Dedifferentiated amniotic fluid mesenchymal stem cell (primary cell): Measurements from ENCODE around the gene APIP.

ENCODE experiments used
- DNase-seq: peaks from one replicate; pipeline ENCODE4 v3.0.0-alpha.2; 2016; ENCODE audit errors: extremely low spot score

APIP gene, protein sequence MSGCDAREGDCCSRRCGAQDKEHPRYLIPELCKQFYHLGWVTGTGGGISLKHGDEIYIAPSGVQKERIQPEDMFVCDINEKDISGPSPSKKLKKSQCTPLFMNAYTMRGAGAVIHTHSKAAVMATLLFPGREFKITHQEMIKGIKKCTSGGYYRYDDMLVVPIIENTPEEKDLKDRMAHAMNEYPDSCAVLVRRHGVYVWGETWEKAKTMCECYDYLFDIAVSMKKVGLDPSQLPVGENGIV

DNA sequence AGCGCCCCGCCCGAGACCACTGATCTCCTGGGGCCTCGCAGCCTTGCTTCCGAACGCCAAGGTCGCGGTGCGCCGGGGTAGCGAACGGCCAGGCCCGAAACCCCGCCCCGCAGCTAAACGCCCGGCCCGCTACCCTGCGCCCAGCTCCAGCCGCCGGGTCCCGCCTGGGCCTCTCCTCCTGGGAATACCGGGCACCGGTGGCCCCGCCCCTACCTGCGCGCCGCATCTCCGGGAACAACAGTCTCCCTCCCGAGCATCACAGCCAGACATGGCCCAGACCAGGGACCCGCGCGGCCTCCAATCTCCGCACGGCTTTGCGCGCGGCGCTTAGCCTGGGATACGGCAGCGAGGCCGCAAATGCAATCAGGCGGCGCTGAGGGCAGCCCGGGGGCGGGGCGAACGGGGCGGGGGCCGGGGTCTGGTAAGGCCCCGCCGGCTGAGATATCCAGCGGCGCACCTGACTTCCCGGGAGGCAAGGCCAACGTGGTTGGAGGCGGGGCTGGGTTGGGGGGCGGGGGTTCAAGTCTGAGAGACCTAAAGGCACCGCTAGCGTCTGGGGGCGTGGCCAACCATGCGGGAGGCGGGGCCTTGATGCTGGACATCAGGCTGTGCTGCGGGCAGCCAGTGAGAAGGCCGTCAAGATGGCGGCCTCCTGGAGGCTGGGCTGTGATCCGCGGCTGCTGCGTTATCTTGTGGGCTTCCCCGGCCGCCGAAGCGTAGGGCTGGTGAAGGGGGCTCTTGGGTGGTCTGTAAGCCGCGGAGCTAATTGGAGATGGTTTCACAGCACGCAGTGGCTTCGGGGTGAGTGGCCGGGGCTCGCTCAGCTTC lies at the start of gene APIP, which contains the start of gene PDHX:
Gene APIP (minus strand): TSS at position 365 of the 828 bp plus-strand sequence. CDS start 95 bp downstream, at position 270.
Gene PDHX (plus strand): TSS at position 604 of the 828 bp plus-strand sequence. CDS start 38 bp downstream, at position 642.
- DNase-seq = peak; percentile 98

DNA sequence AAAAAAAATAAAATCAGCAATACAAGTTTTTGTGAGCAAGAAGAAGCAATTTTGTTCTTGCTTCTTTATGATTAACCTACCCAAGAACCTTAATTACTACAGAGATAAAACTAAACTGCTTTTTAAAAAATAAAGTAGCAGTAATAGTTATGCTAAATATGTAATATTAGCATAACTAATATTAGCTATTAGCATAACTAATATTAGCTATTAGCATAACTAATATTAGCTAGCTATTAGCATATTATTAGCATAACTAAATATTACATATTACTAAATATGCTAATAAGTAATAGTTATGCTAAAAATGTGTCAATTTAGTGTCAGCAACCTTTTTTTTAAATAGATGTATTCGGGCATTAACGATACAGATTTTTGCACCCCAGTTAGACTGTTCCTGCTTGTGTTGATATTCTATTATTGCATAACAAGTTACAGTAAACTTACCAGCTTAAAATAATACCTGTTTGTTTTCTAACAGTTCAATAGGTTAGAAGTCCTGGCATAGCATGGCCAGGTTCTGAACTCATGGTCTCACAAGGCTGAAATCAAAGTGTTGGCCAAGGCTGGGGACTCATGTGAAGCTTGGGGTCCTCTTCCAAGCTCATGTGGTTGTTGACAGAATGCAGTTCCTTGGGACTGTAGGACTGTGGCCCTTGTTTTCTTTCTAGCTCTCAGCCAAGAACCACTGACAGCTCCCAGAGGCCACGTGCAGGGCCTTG lies 48.6 kb upstream of the APIP start:
- DNase-seq = no peak

DNA sequence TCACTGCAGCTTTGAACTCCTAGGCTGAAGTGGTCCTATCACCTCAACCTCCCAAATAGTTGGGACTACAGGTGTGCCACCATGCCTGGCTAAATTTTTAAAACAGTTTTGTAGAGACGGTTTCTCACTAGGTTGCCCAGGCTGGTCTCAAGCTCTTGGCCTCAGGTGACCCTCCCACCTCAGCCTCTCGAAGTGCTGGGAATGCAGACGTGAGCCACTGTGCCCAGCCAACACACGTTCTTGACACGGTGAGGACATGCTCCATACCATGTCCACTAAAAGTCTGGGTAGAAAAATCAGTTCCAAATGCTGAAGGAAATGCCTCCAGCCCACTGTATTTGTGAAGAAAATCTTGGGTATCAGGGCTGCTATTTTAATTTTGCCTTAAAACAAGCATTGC lies 47.2 kb upstream of the APIP start:
- DNase-seq = no peak

DNA sequence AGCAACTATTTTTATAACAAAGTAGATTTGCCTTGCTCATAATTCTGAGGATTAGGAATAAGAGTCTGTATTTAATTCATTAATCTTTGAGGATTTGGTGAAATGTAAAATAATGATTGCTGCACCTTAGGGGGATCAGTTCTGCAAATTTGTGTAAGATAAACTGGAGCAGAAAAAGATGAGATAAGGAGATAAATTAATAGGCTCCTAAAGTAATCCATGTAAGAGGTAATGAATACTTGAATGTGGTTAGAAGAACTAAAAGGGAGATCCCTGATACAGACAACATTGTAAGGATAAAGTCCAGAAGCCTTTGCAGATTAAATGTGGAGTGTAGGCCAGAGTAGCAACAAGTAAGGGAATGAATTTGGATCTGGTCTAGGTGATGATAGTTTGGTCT lies 45.9 kb upstream of the APIP start:
- DNase-seq = no peak

DNA sequence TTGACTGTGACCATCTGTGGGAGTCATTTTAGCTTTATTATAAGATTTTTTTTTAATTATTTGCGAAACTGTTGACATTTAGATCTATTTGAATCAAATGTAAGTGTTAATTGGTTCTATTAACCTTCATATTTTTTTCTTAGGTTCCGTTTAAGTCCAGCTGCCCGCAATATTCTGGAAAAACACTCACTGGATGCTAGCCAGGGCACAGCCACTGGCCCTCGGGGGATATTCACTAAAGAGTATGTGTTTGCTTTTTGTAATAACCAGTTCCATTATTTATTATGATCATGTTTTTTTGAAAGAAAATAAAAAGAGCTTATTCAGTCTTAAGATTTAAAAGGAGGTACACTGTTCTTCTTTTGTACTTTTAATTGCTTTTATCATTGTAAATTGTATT lies 44.1 kb upstream of the APIP start:
- no peak for DNase-seq

DNA sequence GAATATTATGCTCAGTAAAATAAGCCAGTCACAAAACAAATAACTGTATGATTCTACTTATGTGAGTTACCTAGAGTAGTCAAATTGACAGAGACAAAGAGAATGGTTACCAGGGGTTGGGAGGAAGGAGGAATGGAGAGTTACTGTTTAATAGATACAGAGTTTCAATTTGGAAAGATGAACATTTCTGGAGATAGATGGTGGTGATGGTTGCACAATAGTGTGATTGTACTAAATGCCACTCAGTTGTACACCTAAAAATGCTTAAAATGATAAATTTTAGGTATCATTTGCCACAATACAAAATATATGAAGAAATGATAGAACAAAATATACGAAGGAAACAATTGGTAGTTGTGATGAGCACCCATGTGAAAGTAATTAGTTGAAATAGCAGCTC lies 43.6 kb upstream of the APIP start:
- DNase-seq = no peak

DNA sequence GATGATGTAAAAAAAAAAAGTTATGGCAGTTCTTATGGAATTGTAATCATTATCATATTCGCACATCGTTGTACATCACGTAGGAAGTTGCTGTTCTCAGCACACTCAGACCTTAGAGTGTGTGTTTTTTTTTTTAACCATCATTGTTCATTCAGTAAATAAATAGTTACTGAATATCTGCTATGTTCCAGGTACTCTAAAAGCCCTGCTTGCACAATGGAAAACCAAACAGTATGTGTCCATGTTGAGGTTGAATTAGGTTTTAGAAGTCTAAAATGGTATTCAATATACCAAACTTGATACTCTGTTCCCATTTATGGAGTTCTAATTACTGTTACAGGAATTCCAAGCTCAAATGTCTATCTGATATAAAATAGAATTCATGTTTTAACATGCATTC lies 41.4 kb upstream of the APIP start:
- no peak for DNase-seq

DNA sequence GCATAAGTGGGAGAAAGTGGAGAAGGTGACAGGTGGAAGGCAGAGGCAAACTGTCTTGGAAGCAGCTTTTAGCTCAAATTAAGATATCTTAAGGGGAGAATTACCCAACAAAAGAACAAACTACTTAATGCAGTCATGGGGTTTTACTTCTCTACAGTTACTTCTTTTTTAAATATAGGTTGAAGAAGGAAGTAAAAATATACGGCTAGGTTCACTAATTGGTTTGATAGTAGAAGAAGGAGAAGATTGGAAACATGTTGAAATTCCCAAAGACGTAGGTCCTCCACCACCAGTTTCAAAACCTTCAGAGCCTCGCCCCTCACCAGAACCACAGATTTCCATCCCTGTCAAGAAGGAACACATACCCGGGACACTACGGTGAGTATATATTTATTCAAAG lies 41.0 kb upstream of the APIP start:
- DNase-seq = no peak

DNA sequence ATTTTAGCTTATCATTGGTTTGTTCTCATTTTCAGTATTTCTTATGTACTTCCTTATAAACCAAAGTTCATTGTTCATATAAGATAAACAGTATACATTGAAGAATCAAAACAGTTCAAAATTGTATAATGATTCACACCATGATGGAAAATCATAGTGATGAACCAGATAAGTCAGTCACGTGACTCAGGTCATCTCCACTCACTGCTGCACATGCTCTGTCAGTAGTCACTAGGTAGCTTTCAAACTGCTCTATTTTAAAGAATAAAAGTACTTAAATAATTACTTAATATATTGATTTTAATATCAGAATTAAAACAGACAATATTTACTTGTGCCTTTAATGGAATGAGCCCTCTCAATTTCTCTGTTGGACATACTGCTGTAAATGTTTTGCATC lies 37.8 kb upstream of the APIP start:
- DNase-seq = no peak

DNA sequence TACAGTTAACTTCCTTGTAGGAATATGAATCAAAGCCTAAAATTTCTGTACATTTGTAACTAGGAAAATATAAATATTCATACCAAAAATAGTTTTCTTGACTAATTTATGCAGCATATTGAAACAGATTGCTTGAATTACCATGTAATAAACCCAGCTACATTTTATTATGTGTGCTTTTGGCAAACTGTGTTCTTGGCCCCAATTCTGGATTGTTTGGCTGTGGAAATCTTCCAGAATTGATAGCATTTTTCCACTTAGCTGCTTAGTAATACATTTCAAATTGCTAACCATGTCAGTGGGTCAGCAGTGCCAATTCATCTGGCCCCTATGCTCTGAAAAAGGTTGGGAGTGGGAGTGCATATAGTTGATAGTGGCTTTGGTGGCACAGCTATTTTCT lies 32.5 kb upstream of the APIP start:
- no peak for DNase-seq

DNA sequence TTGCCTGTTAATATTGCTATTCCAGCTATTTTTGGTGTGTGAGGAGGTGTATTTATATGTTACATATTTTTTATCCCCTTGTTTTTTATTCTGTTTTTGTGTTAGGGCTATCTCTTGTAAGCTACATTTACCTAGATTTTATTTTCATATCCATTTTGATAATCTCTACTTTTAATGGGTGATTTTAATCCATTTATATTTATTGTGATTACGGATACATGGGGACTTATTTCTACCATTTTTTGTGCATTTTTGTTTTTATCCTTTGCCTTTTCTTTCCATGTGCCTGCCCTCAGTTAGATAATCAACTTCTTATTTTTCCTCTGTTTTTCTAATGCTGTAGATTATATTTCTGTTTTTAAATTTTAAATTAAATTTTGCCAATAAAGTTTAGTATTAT lies 28.5 kb upstream of the APIP start:
- no peak for DNase-seq

DNA sequence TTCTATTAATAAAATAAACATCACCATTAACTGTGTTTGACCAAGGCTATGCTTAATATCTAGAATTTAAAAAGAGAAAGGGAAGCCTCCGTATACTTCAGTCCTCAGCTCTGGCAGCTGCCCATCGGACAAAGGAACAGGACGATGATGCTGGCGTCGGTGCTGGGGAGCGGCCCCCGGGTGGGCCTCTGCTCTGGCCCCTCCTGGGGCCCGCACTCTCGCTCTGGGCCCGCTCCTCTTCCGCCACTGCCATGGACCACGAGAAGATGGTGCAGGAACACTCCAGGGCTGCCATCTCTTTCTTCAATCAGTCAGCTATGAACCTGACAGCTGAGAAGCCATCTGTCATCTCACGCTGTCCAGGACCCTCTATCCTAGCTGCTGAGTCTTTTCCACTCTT lies 25.5 kb upstream of the APIP start:
- DNase-seq = no peak

DNA sequence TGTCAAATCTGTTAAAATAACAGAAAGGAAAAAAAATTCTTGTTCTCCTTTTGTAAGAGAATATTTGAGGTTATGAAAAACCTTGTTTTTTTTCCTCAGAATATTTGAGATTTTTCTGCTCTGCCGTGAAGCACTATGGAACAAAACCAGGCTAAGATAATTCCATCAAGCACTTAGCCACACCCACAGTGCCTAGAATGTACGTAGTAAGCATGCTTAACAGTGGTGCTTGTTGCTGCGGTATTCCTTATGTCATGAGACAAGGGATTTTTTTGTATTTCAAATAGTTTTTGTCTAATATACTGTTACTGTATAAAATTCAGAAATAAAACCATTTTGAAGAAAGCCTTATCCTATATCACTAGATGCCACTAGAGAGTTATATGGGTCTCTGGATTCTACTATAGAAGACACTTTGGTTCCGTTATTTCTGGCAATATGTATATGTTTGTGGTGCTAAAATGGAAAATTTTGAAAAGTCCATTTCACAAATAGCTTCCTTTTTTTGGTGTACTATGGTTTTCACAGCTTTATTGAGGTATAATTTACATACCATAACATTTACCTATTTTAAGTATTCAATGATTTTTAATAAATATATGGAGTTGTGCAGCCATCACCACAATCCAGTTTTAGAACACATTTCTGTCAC lies 24.0 kb upstream of the APIP start:
- DNase-seq = peak; percentile 83

DNA sequence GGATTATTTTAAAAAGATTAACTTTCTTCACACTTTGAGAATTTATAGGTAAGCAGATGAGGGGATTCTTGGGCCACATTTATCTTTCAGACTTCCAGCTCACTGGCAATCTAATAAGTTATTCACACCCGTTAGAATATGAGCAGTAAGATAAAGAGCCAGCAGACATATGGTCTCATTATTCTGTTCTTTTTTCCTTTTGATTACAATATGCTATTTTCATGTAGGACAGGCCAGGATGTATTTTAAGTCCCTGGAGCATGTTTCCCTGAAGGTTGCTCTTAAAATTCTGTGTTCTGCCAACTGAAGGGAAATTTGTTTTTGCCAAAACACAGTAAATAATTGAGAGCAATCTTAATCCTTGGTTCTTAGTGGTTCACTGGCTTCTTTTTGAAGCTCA lies 22.4 kb upstream of the APIP start:
- DNase-seq = no peak

DNA sequence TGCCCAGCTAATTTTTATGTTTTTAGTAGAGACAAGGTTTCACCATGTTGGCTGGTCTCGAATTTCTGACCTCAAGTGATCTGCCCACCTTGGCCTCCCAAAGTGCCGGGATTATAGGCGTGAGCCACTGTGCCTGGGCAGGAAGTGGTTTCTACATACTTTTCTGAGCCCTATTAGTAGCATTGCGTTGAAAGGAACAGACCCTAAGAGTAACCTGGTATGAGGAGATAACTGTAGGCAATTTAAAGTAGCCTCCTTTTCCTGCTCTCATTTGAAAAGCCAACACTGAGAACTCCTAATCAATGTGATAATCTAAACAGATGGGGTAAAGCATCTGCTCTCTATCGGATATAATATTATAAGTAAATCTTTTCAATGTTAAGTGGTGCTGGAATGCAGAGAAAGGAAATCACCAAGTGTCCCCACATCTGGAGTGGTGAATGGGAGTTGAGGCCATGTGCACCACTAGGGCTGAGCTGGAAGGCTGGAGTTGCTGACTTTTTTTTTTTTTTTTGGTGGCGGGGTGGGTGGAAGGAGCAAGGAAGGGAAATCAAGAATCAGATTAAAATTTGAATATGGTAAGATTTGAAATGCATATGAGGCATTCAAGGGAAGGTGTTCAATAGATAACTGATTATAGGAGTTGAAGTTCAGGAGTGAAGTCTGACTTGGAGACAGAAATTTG lies 20.9 kb upstream of the APIP start:
- no peak for DNase-seq

DNA sequence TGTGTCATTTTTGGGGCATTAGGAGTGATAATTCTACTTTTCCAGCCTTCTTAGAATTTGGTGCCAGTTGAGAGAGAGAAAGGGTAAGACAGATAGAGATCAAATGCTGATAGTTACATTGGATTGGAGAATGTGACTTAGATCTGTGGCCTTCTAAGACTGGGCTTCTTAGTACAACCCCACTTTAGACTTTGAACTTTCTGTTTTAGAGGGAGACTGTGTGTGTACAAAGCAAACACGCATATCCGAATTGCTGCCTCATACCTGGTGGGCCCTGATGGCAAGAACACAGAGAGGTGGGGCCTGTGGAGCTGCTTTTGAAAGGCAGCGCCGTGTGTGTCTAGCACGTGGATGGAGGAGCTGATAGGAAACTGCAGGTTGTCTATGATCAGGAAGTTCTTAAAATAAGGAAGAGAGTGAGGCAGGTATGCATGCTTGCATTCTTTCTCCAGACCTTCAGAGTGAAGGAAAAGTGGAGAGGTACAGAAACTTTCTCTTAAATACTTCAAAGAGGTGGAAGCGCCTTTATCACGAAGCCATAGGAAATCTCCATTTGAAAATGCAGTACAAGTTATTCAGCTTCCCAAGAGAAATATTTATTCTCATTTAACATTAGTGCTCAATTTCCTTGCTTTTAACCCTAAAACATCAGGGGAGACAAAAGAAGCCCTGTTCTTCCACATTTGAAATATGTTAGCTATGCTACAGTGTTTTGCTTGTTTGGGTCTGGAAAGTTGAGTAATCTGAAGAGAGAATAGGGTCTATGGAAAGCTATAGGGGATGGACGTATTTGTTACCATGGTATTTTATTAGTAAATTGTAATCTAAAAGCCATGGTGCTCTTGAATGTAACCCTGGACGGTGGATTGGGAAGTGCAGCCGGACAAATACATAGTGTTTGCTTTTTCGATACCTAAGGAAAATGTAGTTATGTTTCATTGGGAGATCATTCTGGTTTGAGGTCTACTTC lies 13.9 kb upstream of the APIP start:
- no peak for DNase-seq

DNA sequence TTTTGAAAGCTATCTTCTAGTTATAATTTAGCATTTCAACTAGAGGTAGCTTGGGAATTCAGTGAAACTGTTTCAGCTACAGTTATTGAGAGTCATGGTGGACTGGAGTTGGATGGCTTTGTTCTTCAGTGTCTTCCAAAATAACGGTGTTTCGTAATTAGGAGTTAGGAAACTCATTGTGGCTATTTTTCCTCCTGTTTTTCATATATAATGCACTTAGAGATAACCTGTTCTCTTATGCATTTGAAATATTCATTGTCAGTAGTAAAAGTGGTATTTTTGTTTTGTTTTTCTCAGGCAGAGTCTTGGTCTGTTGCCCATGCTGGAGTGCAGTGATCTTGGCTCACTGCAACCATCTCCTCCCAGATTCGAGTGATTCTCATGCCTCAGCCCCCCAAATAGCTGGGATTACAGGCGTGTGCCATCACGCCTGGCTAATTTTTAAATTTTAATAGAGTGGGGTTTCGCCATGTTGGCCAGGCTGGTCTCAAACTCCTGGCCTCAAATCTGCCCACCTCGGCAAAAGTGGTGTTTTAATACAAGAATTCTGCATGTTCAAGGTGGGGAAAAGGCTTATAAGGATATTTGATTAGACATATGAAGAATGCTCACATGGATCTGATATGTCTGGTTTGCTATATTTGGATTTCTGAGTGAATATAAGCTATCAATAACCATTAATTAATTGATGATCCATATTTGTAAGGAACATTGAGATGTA lies 12.9 kb upstream of the APIP start:
- DNase-seq = no peak

DNA sequence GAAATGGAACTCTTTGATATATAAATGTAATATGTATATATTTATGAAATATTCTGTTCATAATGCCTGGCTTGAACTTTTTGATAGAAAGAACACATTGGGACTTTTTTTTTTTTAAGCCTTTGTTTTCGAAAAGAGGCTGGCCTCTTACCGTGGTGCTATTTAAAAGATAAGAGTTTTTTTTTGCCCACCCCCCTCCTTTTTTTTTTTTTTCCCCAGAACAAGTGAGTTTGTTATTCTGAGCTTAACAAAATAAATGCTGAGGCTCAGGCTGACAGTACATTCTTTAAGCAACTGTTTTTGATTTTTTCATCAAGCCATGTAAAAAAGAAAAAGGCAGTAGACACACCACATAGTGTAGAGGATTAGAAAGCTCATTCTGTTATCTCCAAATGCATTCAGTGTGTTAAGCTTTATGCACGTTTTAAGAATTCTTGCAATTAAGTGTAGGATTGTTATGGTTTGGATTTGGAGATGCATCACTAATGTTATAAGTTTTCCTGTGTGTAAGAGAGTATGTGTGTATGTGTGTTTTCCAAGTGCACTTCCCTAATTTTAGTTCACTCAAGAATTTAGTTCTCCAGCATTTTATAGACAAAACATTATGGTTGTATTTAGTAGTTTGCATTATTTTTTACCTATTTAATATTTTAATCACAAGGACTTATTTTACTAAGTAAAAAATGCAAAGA lies 12.2 kb upstream of the APIP start:
- no peak for DNase-seq

DNA sequence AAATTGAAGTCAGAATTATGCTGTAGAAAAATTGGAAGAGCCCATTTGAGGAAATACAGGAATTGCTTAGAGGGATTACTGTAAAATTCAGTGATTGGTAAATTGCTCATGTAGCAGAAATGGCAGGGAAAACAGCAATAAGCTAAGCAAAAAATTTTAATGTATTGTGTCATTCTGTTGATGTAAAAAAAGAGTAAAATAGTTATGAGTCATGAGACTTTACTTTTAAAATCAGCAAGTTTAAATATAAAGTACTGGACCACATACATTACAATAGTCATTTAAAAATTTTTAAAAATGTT lies 10.6 kb upstream of the APIP start:
- DNase-seq = peak; percentile 50
